ENCODE data around the gene RPL7L1.
A peak's percentile ranks its signal among the peaks of the same experiment; 100 is the strongest.
"Not testable (repeated sequence)": the region's sequence is repeated elsewhere in the genome, so short reads cannot be mapped to it uniquely, and the experiment has no call there.

RPL7L1 gene

GRCh38 chr6:42879372-42880239 is at the start of gene RPL7L1:
Gene RPL7L1 (plus strand): TSS chr6:42879616. CDS start chr6:42879911, 295 bp downstream.
- DNase-seq: peak; percentile 71

GRCh38 chr6:42831237-42831636 is 48.2 kb upstream of the RPL7L1 start:
- no peak for DNase-seq

GRCh38 chr6:42834056-42834455 is 45.4 kb upstream of the RPL7L1 start:
- DNase-seq: no peak

- no peak for DNase-seq
Observed at GRCh38 chr6:42841844-42842584, 37.4 kb upstream of the RPL7L1 start.

GRCh38 chr6:42845327-42845694 is 34.1 kb upstream of the RPL7L1 start:
- DNase-seq: no peak

GRCh38 chr6:42846505-42846904 is 32.9 kb upstream of the RPL7L1 start:
- DNase-seq: no peak

GRCh38 chr6:42848700-42849099 is 30.7 kb upstream of the RPL7L1 start:
- no peak for DNase-seq

GRCh38 chr6:42851599-42851998 is 27.8 kb upstream of the RPL7L1 start:
- no peak for DNase-seq

- no peak for DNase-seq
Observed at GRCh38 chr6:42860036-42860435, 19.4 kb upstream of the RPL7L1 start.

- DNase-seq: no peak
Observed at GRCh38 chr6:42860481-42860880, 18.9 kb upstream of the RPL7L1 start.

GRCh38 chr6:42864602-42865001 is 14.8 kb upstream of the RPL7L1 start:
- DNase-seq: no peak

GRCh38 chr6:42870145-42870936 is 9.1 kb upstream of the RPL7L1 start:
- no peak for DNase-seq

- DNase-seq: no peak
Observed at GRCh38 chr6:42871711-42872110, 7.7 kb upstream of the RPL7L1 start.

- no peak for DNase-seq
Observed at GRCh38 chr6:42873313-42873712, 6.1 kb upstream of the RPL7L1 start.

- DNase-seq: no peak
Observed at GRCh38 chr6:42877695-42878094, 1.7 kb upstream of the RPL7L1 start.

GRCh38 chr6:42880240-42880817 is 913 bp downstream of the RPL7L1 start:
- not testable (repeated sequence) for DNase-seq

GRCh38 chr6:42880871-42881270 is 1.5 kb downstream of the RPL7L1 start:
- not testable (repeated sequence) for DNase-seq

- no peak for DNase-seq
Observed at GRCh38 chr6:42885702-42886101, 6.3 kb downstream of the RPL7L1 start.

GRCh38 chr6:42888201-42888600 is 8.8 kb downstream of the RPL7L1 start:
- DNase-seq: not testable (repeated sequence)

GRCh38 chr6:42889815-42890214 is 10.4 kb downstream of the RPL7L1 start:
- DNase-seq: no peak

GRCh38 chr6:42890311-42891198 is 11.1 kb downstream of the RPL7L1 start:
- DNase-seq: peak; percentile 84

GRCh38 chr6:42891199-42891722 is 11.8 kb downstream of the RPL7L1 start:
- no peak for DNase-seq

Data from stimulated activated CD4-positive, alpha-beta T cell treated with anti-CD3 and anti-CD28 coated beads, Interleukin-12 subunit alpha, Interleukin-12 subunit beta, amount 100 ng/mL, for 4 hours (primary cell).